ENCODE results near the gene DPH6.
"Not testable (repeated sequence)": the region's sequence is repeated elsewhere in the genome, so short reads cannot be mapped to it uniquely, and the experiment has no call there.

The DPH6 gene

GRCh38 chr15:35410775-35411174, 135.2 kb downstream of the DPH6 start:
- Histone ChIP-seq H3K4me1 (ENCODE audit: insufficient read depth, low read length) (no peaks in the 10 kb centered on the region), H3K9me3 (ENCODE audit: control insufficient read depth, insufficient read depth, low read length) (no peaks in the 10 kb centered on the region; the same call in 1 of the 2 replicates), H3K36me3 (ENCODE audit: insufficient read depth, low read length) (no peaks in the 10 kb centered on the region), H3K9ac (ENCODE audit: low read depth, low read length) (no peak overlapping the region)

- Histone ChIP-seq H3K4me1 (ENCODE audit: insufficient read depth, low read length) (no peaks in the 10 kb centered on the region), H3K36me3 (ENCODE audit: insufficient read depth, low read length) (no peaks in the 10 kb centered on the region), H3K9me3 (ENCODE audit: control insufficient read depth, insufficient read depth, low read length) (no peaks in the 10 kb centered on the region), H3K9ac (ENCODE audit: low read depth, low read length) (no peak overlapping the region)
Measured at GRCh38 chr15:35399901-35400300, 146.1 kb downstream of the DPH6 start.

GRCh38 chr15:35397027-35397426, 148.9 kb downstream of the DPH6 start:
- Histone ChIP-seq H3K36me3 (ENCODE audit: insufficient read depth, low read length) (no peaks in the 10 kb centered on the region), H3K9me3 (ENCODE audit: control insufficient read depth, insufficient read depth, low read length) (no peaks in the 10 kb centered on the region), H3K9ac (ENCODE audit: low read depth, low read length) (no peak overlapping the region), H3K4me1 (ENCODE audit: insufficient read depth, low read length) (no peaks in the 10 kb centered on the region)

DNA sequence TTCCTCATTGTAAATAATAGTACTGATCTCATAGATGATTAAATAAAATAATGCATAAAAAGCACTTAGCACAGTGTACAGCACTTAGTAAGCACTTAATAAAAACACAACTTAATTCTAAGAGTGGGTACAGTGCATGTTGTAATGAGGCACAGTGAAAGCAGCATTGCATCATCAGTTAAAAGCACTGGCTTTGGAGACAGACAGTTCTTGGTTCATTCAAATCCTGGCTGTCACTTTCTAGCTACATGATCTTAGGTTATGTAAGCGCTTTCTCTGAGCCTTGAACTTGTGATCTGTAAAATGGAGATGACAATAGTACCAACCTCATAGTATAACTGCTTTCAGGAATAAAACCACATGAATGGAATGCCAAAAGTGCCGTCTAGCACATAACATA, 151.5 kb downstream of the DPH6 start:
- no peak overlapping the region for H3K9ac ChIP-seq (ENCODE audit: low read depth, low read length)
- no peaks in the 10 kb centered on the region for H3K36me3 ChIP-seq (ENCODE audit: insufficient read depth, low read length)
- no peaks in the 10 kb centered on the region for H3K4me1 ChIP-seq (ENCODE audit: insufficient read depth, low read length)
- no peaks in the 10 kb centered on the region for H3K9me3 ChIP-seq (ENCODE audit: control insufficient read depth, insufficient read depth, low read length)

DNA sequence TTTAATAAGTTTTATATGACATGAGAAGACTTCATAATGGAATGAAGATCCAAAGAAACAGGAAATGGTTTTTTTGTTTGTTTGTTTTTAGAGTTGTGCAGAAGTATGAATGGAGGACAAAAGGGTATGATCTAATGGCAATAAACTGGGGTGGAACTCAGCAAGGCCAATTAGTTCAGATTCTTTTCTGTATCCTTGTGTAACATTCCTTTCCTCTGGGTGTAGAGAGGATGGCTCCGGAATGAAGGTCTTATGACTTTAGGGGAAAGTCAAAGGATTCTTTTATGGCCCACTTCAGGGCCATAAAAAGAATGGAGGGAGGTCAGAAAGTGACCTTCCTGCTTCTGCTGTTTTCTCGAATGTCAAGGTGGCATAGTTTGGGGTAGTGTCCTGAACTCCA, 152.6 kb downstream of the DPH6 start:
- Histone ChIP-seq H3K9me3 (ENCODE audit: control insufficient read depth, insufficient read depth, low read length) (no peaks in the 10 kb centered on the region), H3K36me3 (ENCODE audit: insufficient read depth, low read length) (no peaks in the 10 kb centered on the region), H3K9ac (ENCODE audit: low read depth, low read length) (no peak overlapping the region), H3K4me1 (ENCODE audit: insufficient read depth, low read length) (no peaks in the 10 kb centered on the region)

GRCh38 chr15:35391408-35391984, 154.5 kb downstream of the DPH6 start:
- H3K9me3 ChIP-seq (ENCODE audit: control insufficient read depth, insufficient read depth, low read length); H3K9ac ChIP-seq (ENCODE audit: low read depth, low read length); H3K36me3 ChIP-seq (ENCODE audit: insufficient read depth, low read length); H3K4me1 ChIP-seq (ENCODE audit: insufficient read depth, low read length): not testable (repeated sequence)

- no peaks in the 10 kb centered on the region for H3K36me3 ChIP-seq (ENCODE audit: insufficient read depth, low read length)
- no peak overlapping the region for H3K9ac ChIP-seq (ENCODE audit: low read depth, low read length)
- H3K4me1 ChIP-seq (ENCODE audit: insufficient read depth, low read length): no peaks in the 10 kb centered on the region
- H3K9me3 ChIP-seq (ENCODE audit: control insufficient read depth, insufficient read depth, low read length): no peaks in the 10 kb centered on the region
Measured at GRCh38 chr15:35383506-35383905, 162.5 kb downstream of the DPH6 start.

DNA sequence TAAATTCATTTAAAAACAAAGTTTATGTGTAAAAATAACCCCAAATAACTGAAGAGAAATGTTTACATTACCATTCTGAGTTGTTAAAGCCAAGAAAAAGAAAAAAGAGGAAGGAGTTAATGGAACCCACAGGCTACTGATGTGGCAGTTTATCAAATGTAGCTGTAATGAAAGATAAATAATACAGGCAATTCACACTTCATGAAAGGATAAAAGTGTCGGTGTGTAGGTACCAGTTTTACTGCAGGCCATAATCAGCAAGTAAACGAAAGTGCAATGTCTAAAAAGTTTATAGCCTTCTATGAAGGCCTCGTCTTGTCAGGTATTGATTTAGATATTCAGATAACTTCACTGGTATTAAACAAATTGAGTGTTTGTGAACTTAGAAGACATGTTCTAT, 164.6 kb downstream of the DPH6 start:
- Histone ChIP-seq H3K4me1 (ENCODE audit: insufficient read depth, low read length) (no peaks in the 10 kb centered on the region), H3K9ac (ENCODE audit: low read depth, low read length) (no peak overlapping the region), H3K9me3 (ENCODE audit: control insufficient read depth, insufficient read depth, low read length) (no peaks in the 10 kb centered on the region), H3K36me3 (ENCODE audit: insufficient read depth, low read length) (no peaks in the 10 kb centered on the region)

- H3K9me3 ChIP-seq (ENCODE audit: control insufficient read depth, insufficient read depth, low read length): no peaks in the 10 kb centered on the region
- no peaks in the 10 kb centered on the region for H3K36me3 ChIP-seq (ENCODE audit: insufficient read depth, low read length)
- no peaks in the 10 kb centered on the region for H3K4me1 ChIP-seq (ENCODE audit: insufficient read depth, low read length)
- no peak overlapping the region for H3K9ac ChIP-seq (ENCODE audit: low read depth, low read length)
Measured at GRCh38 chr15:35379972-35380371, 166.0 kb downstream of the DPH6 start.

- not testable (repeated sequence) for H3K9ac ChIP-seq (ENCODE audit: low read depth, low read length); H3K36me3 ChIP-seq (ENCODE audit: insufficient read depth, low read length); H3K4me1 ChIP-seq (ENCODE audit: insufficient read depth, low read length)
Measured at GRCh38 chr15:35378454-35378853, 167.5 kb downstream of the DPH6 start.

DNA sequence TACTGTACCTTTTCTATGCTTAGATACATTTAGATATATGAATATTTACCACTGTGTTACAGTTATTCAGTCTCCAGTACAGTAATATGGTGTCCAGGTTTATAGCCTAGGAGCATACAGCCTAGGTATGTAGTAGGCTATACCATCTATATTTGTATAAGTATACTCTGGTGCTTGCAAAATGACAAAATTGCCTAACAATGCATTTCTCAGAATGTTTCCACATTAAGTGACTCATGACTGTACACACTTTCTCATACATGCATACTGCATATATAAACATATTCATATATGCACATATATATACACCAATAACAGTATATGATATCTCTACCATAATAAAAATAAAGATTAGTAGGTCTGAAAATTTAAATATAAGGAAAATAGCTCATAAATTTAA, 169.3 kb downstream of the DPH6 start:
- H3K9me3 ChIP-seq (ENCODE audit: control insufficient read depth, insufficient read depth, low read length): no peaks in the 10 kb centered on the region
- no peak overlapping the region for H3K9ac ChIP-seq (ENCODE audit: low read depth, low read length)
- no peaks in the 10 kb centered on the region for H3K4me1 ChIP-seq (ENCODE audit: insufficient read depth, low read length)

More at GRCh38 chr15:35378454-35378853, 167.5 kb downstream of the DPH6 start:
- H3K9me3 ChIP-seq (ENCODE audit: control insufficient read depth, insufficient read depth, low read length): not testable (repeated sequence)

DNA sequence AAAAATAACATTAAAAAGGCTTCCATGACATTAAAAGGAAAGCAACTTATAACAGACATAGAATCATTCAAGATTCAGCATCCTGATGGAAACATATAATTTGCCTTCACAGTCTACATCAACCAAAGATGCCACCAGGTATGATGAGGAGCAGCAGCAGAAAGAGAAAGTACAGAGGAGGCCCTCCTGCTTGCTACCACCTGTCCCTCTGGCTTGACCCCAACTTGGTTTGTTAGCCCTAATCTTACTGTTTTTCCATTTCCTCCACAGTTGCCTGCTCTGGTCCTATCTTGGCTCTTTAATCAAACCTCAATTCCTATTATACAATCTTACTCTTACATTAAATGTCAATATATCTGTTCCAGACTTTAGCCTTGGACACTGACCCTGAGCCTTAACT, 171.3 kb downstream of the DPH6 start:
- H3K36me3 ChIP-seq (ENCODE audit: insufficient read depth, low read length): no peaks in the 10 kb centered on the region
- no peak overlapping the region for H3K9ac ChIP-seq (ENCODE audit: low read depth, low read length)
- H3K9me3 ChIP-seq (ENCODE audit: control insufficient read depth, insufficient read depth, low read length): no peaks in the 10 kb centered on the region
- no peaks in the 10 kb centered on the region for H3K4me1 ChIP-seq (ENCODE audit: insufficient read depth, low read length)

More for the DNA sequence above, 169.3 kb downstream of the DPH6 start:
- no peaks in the 10 kb centered on the region for H3K36me3 ChIP-seq (ENCODE audit: insufficient read depth, low read length)

GRCh38 chr15:35362195-35362829, 183.7 kb downstream of the DPH6 start:
- peaks cover 12% of the 10 kb centered on the region for H3K9me3 ChIP-seq (ENCODE audit: control insufficient read depth, insufficient read depth, low read length)
- H3K9ac ChIP-seq (ENCODE audit: low read depth, low read length): no peak overlapping the region
- H3K36me3 ChIP-seq (ENCODE audit: insufficient read depth, low read length): no peaks in the 10 kb centered on the region
- H3K4me1 ChIP-seq (ENCODE audit: insufficient read depth, low read length): no peaks in the 10 kb centered on the region

GRCh38 chr15:35358824-35359223, 187.1 kb downstream of the DPH6 start:
- no peak overlapping the region for H3K9ac ChIP-seq (ENCODE audit: low read depth, low read length)
- H3K4me1 ChIP-seq (ENCODE audit: insufficient read depth, low read length): no peaks in the 10 kb centered on the region
- no peaks in the 10 kb centered on the region for H3K36me3 ChIP-seq (ENCODE audit: insufficient read depth, low read length)
- peaks cover 12% of the 10 kb centered on the region for H3K9me3 ChIP-seq (ENCODE audit: control insufficient read depth, insufficient read depth, low read length)

GRCh38 chr15:35351059-35351458, 194.9 kb downstream of the DPH6 start:
- Histone ChIP-seq H3K9me3 (ENCODE audit: control insufficient read depth, insufficient read depth, low read length) (no peaks in the 10 kb centered on the region), H3K4me1 (ENCODE audit: insufficient read depth, low read length) (no peaks in the 10 kb centered on the region), H3K9ac (ENCODE audit: low read depth, low read length) (no peak overlapping the region), H3K36me3 (ENCODE audit: insufficient read depth, low read length) (no peaks in the 10 kb centered on the region)

Data from ES-I3 (cell line).